ENCODE measurements around the gene PHKA2. TPM values are rescaled to one million over a fixed set of nuclear protein-coding genes. Genes with fewer than 3 reads are reported as not detected.
"Not testable (repeated sequence)": the region's sequence is repeated elsewhere in the genome, so short reads cannot be mapped to it uniquely, and the experiment has no call there.

The PHKA2 gene
- total RNA-seq, 2 donors from 2014 or later = 29.3 to 55.8 TPM

- DNase-seq (ENCODE audit: low spot score) = no peak
- TF ChIP-seq POLR2A (IDR thresholded peaks at IDR 0.05) (no peak), CTCF (IDR thresholded peaks at IDR 0.05) (no peak), POLR2AphosphoS5 (IDR thresholded peaks at IDR 0.05) (no peak)
- Histone ChIP-seq H3K27ac (no peak overlapping the region), H3K4me1 (replicated peaks) (no peaks in the 10 kb centered on the region), H3K27me3 (replicated peaks; ENCODE audit: insufficient read depth) (no peaks in the 10 kb centered on the region), H3K36me3 (no peaks in the 10 kb centered on the region), H3K9me3 (no peaks in the 10 kb centered on the region), H3K4me3 (no peak overlapping the region)
- WGBS = 94% methylated on average over 2 of the region's 2 CpGs
- intact Hi-C loops (cut with DNase I) = no loop called here
Measured at GRCh38 chrX:19019996-19020395, 36.1 kb upstream of the PHKA2 start.

- intact Hi-C loops (cut with DNase I) = no loop called here
- no peak for DNase-seq (ENCODE audit: low spot score)
- WGBS = 60% methylated on average over 3 of the region's 3 CpGs
Measured at GRCh38 chrX:19017271-19017670, 33.4 kb upstream of the PHKA2 start.

GRCh38 chrX:19016614-19017013 lies 32.7 kb upstream of the PHKA2 start:
- H3K27ac ChIP-seq; H3K9me3 ChIP-seq; H3K36me3 ChIP-seq; H3K4me1 ChIP-seq (replicated peaks); H3K27me3 ChIP-seq (replicated peaks; ENCODE audit: insufficient read depth); DNase-seq (ENCODE audit: low spot score); H3K4me3 ChIP-seq; intact Hi-C loops (cut with DNase I): not testable (repeated sequence)
- WGBS = 100% methylated on average over 7 of the region's 8 CpGs

More at GRCh38 chrX:19017271-19017670, 33.4 kb upstream of the PHKA2 start:
- Histone ChIP-seq H3K9me3 (no peaks in the 10 kb centered on the region), H3K27me3 (replicated peaks; ENCODE audit: insufficient read depth) (no peaks in the 10 kb centered on the region), H3K27ac (no peak overlapping the region), H3K4me3 (no peak overlapping the region), H3K4me1 (replicated peaks) (no peaks in the 10 kb centered on the region), H3K36me3 (no peaks in the 10 kb centered on the region)
- peak in 2 of 4 experiments; percentile 30 to 31 for TF ChIP-seq CTCF (IDR thresholded peaks at IDR 0.05)
- no peak for TF ChIP-seq POLR2AphosphoS5 (IDR thresholded peaks at IDR 0.05)

- TF ChIP-seq CTCF (IDR thresholded peaks at IDR 0.05) = no peak
- no peaks in the 10 kb centered on the region for H3K9me3 ChIP-seq
Measured at GRCh38 chrX:19007868-19008267, 24.0 kb upstream of the PHKA2 start.

GRCh38 chrX:19007011-19007410 lies 23.1 kb upstream of the PHKA2 start:
- DNase-seq (ENCODE audit: low spot score) = no peak
- 64% methylated on average over 7 of the region's 7 CpGs for whole genome bisulfite sequencing
- TF ChIP-seq CTCF (IDR thresholded peaks at IDR 0.05) = no peak
- no peak for TF ChIP-seq POLR2A (IDR thresholded peaks at IDR 0.05)
- no peak for TF ChIP-seq POLR2AphosphoS5 (IDR thresholded peaks at IDR 0.05)
- no peaks in the 10 kb centered on the region for H3K4me1 ChIP-seq (replicated peaks)
- H3K27me3 ChIP-seq (replicated peaks; ENCODE audit: insufficient read depth) = no peaks in the 10 kb centered on the region
- H3K27ac ChIP-seq = no peak overlapping the region
- H3K36me3 ChIP-seq = no peaks in the 10 kb centered on the region
- no peaks in the 10 kb centered on the region for H3K9me3 ChIP-seq
- H3K4me3 ChIP-seq = no peak overlapping the region
- intact Hi-C loops (cut with DNase I) = no loop called here

More at GRCh38 chrX:19007868-19008267, 24.0 kb upstream of the PHKA2 start:
- Histone ChIP-seq H3K27me3 (replicated peaks; ENCODE audit: insufficient read depth) (no peaks in the 10 kb centered on the region), H3K27ac (no peak overlapping the region), H3K4me1 (replicated peaks) (no peaks in the 10 kb centered on the region), H3K4me3 (no peak overlapping the region), H3K36me3 (no peaks in the 10 kb centered on the region)
- 84% methylated on average over 4 of the region's 4 CpGs for WGBS
- DNase-seq (ENCODE audit: low spot score) = no peak
- intact Hi-C loops (cut with DNase I) = no loop called here
